HG02884 (cell line): ENCODE measurements around the gene CLCN7.
A peak's percentile ranks its signal among the peaks of the same experiment; 100 is the strongest.

ENCODE experiments used
- ATAC-seq: cut with Tn5 transposase; IDR thresholded peaks from one replicate; pipeline ENCODE4 v1.9.1; 2021; ENCODE audit warnings: mild to moderate bottlenecking, moderate library complexity; ENCODE audit not compliant: unreplicated experiment

CLCN7 gene

DNA sequence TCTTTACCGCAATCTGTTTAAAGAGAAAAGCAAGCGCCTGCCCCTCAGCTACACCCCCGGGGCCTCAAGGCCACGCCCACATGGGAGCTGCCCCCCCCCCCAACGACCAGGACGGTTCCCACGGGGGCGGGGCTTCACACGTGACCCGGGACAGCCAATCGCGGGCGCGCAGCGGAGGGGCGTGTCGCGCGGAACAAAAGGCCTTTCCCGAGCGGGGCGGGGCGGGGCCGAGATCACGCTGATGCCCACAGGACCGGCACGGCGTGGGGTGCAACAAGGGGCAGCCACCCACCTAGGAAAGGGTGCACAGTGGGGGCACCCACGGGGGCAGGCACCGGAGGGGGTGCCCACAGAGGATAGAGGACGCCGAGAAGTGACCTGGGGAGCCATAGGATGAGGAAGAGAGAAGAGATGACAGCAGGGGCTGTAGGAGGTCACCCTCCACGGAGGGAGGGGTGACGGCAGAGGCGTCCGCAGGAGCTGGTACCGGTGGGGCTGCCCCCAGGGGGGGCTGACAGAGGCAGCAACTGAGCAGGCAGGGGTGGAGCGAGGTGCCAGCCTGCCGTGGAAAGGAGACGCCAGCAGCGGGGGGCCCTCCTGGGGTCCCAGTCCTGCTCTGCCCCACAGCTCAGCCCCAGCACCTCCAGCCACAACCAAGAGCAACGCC lies 66.5 kb downstream of the CLCN7 start:
- ATAC-seq: peak; percentile 59

DNA sequence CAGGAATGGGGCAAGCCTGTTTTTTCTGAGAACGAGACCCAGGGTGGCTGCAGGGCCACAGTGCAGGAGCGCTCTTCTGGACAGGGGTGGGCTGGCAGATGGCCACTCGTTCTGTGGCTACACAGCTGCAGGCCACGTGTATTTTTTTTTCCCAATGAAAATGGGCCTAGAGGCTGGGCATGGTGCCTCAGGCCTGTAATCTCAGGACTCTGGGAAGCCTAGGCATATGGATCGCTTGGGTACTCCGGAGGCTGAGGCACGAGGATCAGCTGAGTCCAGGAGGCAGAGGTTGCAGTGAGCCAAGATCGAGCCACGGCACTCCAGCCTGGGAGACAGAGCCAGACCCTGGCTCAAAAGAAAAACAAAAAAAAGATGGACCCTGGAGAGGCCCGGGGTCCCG lies 67.1 kb downstream of the CLCN7 start:
- no peak for ATAC-seq

DNA sequence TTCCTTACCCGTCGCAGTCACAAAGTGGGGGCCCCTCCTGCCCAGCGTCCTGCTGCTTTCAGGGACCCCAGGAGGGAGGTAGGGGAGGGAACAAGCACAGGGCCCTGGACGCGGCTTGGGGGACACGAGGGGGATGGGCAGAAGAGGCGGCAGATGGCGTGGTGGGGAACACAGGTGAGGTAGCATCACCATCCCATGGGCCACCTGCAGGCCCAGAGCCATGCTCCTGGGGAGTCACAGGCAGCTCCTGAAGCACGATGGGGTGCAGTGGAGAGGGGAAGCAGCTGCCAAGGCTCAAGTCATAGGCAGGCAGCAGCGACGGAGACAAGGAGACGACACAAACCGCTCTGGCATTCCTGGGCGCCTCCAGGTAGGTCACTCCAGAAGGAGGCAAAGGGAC lies 71.1 kb downstream of the CLCN7 start:
- ATAC-seq: no peak

DNA sequence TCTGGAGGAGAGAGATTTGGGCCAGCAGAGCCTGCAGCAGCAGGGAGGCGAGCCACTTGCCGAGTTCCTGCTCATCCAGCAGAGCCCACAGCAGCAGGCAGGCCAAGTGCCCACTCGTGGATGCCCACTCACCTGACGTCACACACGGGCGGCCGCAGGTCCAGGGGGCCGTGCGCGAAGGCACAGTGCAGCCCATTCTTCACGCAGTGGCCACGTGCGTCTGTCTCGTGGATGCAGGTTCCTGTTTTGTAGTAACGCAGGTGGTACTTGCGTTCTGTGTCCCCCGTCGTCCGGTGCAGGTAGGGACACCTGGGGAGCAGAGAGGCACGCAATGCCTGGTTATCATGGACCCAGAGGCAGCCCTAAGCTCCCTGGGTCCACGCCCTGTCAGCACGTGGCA lies 71.8 kb downstream of the CLCN7 start:
- no peak for ATAC-seq

DNA sequence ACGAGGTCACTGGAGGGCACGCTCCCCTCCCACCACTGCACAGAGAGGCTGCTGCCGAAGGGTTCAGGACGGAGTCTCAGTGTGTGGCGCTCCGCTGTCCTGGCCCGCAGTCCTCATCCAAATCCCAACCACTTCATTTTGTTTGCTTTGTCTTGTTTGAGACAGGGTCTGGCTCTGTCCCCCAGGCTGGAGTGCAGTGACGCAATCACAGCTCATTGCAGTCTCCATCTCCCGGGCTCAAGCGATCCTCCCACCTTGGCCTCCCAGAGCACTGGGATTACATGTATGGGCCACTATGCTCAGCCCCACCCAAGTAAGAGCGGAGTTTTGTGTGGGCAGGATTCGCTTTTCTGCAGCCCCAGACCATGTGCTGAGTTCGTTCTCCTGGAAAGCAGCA lies 73.1 kb downstream of the CLCN7 start:
- ATAC-seq: no peak

DNA sequence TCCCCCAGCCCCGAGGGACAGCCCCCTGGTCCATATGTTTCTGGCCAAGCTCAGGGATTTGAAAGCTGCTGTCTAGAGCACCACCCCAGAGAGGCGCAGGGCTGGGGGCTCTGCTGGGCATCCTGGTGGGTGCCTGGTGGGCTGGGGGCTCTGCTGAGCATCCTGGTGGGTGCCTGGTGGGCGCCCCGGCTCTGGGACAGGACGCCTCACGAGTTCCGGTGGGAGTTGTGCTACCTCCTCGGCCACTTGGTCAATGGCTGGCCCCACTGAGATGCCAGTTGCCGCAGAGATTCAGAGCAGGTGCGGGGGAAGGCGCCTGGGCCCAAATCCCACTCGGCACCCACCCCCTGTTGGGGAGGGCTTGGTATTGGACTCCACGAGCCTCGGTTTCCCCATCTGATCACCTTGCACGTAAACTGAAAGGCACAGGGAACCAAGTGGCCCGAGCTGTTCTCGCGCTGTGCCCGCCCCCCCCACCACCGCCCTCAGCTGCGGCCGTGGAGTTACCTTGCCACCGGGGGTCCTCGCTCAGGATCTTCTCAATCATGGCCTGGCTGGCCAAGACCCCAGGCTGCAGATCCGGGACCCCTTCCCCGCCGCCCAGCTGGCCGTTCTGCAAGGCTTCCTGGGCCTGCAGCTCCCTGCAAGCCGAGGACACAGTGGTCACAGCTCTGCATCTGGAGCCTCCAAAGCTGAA lies 73.6 kb downstream of the CLCN7 start:
- ATAC-seq: no peak

DNA sequence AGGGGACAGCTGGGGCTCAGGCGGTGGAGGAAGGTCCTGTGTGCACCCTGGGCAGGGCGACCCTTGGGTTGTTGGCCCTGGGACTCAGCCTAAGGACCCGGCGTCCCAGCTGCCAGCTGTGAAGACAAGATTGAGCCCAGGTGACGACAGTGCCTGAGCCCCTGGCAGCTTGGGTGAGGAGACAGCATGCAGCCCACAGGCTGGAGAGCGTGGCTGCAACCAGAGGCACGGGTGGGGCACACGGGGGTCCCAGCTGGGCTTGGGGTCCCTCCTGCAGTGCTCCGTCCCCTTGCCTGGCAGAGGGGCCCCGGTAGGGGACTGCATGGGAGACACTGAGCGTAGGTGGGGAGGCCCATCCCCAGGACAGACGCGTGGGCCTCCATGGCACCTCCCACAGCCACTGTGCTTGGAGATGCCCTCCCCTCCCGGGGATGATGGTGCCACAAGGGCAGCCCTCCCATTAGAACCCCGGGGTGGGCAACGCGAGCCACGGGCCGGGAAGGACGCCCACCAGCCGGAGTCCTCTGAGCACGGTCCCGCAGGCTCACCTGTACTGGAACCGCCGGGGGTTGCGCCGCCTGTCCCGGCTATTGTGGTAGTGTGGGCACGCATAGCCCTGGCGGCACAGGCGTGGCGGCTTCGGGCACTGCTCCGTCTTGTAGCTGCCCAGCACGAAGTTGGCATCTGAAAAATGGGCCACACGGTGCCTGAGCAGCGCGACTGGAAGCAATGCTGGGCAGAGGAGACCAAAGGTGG lies 75.8 kb downstream of the CLCN7 start:
- ATAC-seq: no peak

DNA sequence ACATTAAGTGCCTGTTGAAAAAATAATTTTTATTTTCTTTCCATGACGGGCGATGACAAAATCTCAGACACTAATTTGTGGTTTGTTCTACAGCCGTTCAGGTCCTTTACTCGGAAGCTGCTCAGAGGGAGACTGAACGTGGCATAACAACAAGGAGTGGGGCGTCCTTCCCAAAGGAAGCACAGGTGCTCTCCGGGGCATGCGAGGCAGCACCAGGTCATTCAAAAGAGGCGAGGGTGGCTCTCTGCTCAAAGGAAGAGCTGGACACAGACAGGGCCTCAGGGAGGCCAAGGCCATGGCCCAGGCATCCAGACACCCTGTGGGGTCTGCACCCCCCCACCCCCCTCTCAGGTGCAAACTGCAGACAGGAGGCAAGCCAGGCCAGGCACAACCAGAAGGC lies 76.5 kb downstream of the CLCN7 start:
- ATAC-seq: no peak

DNA sequence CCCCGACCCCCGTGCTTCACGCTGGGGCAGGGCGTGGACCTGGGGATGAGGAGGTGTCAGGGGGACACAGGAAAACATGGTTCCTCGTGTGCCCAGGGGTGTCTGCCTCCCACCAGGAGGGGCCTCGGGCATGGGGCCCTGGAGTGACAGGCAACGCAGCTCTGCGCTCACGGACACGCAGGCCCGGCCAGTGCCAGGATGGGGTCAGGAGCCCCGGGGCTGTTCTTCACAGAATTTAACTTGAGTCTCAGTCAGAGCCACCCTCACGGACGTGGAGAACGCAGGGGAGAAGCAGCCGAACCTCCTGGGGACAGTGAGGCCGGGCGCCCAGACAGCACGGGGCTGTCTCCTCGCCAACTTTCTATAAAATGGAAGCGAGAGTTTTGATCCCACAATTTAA lies 77.0 kb downstream of the CLCN7 start:
- no peak for ATAC-seq

DNA sequence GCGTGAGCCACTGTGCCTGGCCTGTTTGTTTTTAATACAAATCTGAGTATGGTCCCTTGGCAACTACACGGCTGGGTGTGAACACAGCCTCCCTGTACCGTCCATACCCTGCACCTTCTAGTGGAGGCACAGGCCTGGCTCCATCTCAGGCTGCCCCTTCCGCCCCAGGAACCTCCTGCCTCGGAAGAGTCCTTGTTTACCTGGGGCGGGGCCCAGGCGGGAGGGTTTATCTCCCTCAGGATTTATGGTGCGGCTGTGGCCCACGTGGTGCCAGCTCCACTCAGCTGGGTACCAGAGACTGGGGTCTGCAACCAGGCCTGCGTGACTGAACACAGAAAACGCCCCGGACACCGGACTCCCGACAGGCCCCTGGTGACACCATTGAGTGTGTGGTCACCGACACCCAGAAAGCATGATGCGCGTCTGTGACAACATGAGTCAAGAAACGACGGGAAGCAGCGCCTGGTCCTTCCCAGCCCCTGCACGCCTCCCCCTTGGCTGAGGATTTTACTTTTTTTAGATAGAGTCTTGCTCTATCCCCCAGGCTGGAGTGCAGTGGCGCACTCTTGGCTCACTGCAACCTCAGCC lies 79.3 kb downstream of the CLCN7 start:
- no peak for ATAC-seq
